Glutamatergic neuron (in vitro differentiated cells): ENCODE data around the gene VAMP5. TPM values are rescaled to one million over a fixed set of nuclear protein-coding genes. Genes with fewer than 3 reads are reported as not detected.
A peak's percentile ranks its signal among the peaks of the same experiment; 100 is the strongest.

Experiments
- DNase-seq: peaks from one replicate; pipeline ENCODE4 v3.0.0; 2022
- H3K27ac Mint-ChIP-seq: one replicate; pipeline ENCODE4 v1.8.0; 2020; ENCODE audit warnings: mild to moderate bottlenecking, mixed read lengths, inconsistent platforms; ENCODE audit not compliant: unreplicated experiment
- H3K27me3 Mint-ChIP-seq: one replicate; pipeline ENCODE4 v1.8.0; 2020; ENCODE audit warnings: mild to moderate bottlenecking, moderate library complexity, mixed read lengths, inconsistent platforms; ENCODE audit not compliant: unreplicated experiment
- H3K36me3 Mint-ChIP-seq: one replicate; pipeline ENCODE4 v1.8.0; 2020; ENCODE audit warnings: mild to moderate bottlenecking, mixed read lengths, inconsistent platforms; ENCODE audit not compliant: unreplicated experiment
- H3K4me1 Mint-ChIP-seq: one replicate; pipeline ENCODE4 v1.8.0; 2020; ENCODE audit warnings: mild to moderate bottlenecking, low read depth, mixed read lengths, inconsistent platforms; ENCODE audit not compliant: unreplicated experiment
- H3K4me3 Mint-ChIP-seq: one replicate; pipeline ENCODE4 v1.8.0; 2020; ENCODE audit warnings: mild to moderate bottlenecking, mixed read lengths, inconsistent platforms; ENCODE audit not compliant: unreplicated experiment
- H3K9me3 Mint-ChIP-seq: one replicate; pipeline ENCODE4 v1.8.0; 2020; ENCODE audit warnings: mild to moderate bottlenecking, moderate library complexity, mixed read lengths, inconsistent platforms; ENCODE audit not compliant: unreplicated experiment
- total RNA-seq: library from RNA; stranded (reverse); fragmentation: NEBNext Ultra II Directional; extraction: Animal tissue kit (Norgen Biotek cat#: 25700); gene quantifications from one replicate; pipeline ENCODE4 v1.2.1, GENCODE V29; 2021; ENCODE audit not compliant: unreplicated experiment
- TF ChIP-seq, protein P1 (sequence below): fragments of 200-600 bp; sonication (generic); IDR thresholded peaks from one replicate; pipeline ENCODE4 v1.5.0; 2021; ENCODE audit not compliant: partially characterized antibody, unreplicated experiment

VAMP5 gene
- total RNA-seq, 1 donor from 2014 or later, result 1.4 TPM

- DNase-seq, result peak; percentile 99
- H3K9me3 Mint-ChIP-seq, result peaks cover 16% of the 10 kb centered on the region
- TF ChIP-seq, protein P1, sequence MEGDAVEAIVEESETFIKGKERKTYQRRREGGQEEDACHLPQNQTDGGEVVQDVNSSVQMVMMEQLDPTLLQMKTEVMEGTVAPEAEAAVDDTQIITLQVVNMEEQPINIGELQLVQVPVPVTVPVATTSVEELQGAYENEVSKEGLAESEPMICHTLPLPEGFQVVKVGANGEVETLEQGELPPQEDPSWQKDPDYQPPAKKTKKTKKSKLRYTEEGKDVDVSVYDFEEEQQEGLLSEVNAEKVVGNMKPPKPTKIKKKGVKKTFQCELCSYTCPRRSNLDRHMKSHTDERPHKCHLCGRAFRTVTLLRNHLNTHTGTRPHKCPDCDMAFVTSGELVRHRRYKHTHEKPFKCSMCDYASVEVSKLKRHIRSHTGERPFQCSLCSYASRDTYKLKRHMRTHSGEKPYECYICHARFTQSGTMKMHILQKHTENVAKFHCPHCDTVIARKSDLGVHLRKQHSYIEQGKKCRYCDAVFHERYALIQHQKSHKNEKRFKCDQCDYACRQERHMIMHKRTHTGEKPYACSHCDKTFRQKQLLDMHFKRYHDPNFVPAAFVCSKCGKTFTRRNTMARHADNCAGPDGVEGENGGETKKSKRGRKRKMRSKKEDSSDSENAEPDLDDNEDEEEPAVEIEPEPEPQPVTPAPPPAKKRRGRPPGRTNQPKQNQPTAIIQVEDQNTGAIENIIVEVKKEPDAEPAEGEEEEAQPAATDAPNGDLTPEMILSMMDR, result peak; percentile 86
- H3K4me1 Mint-ChIP-seq, result peaks cover 34% of the 10 kb centered on the region
- H3K4me3 Mint-ChIP-seq, result peak within 1 kb of the TSS; percentile 100
- H3K27ac Mint-ChIP-seq, result peak within 1 kb of the TSS; percentile 100
- peaks cover 12% of the 10 kb centered on the region for H3K27me3 Mint-ChIP-seq
- peaks cover 5% of the 10 kb centered on the region for H3K36me3 Mint-ChIP-seq
Observed at GRCh38 chr2:85538507-85539360, 45.5 kb upstream of the VAMP5 start, which contains the start of gene MAT2A. Gene MAT2A (plus strand): TSS chr2:85539168. CDS start chr2:85539288, 120 bp downstream.

DNA sequence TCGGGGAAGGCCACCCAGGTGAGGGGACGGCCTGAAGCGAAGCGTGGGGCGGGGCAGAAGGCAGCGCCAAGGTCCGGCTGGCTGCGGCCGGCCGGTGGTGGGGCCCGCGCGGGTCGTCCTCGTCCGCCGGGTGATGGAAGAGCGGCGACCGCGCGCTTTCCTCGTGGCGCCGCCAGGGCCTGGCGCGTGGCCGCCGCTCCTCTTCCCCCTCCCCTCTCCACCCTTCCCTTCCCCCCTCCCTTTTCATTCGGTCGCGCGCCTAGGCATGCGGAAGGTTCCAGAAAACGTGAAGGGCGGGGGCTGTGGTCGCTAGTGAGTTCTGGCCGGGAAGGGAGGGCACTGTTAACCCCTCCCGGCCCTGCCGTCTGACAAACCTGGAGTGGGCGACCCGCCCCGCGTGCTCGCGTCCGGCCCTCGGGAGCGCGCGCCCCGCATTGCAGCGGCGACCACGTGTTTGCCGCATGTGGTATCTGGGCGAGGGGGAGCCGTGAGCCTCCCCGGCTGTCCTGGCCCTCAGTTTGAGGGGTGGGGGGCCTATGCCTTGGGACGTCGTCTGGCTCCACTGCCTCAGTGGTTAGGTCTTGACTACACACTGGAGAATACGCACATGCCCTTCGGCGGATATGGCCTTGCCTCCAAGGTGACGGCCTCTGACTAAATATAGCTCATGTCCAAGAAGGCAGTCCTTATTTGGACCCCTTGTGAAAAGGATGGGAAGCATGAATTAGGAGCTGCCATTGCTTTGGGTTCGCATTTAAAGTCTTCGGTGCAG is 44.7 kb upstream of the VAMP5 start:
- H3K4me3 Mint-ChIP-seq, result peak overlapping the region; percentile 100
- H3K27ac Mint-ChIP-seq, result peak overlapping the region; percentile 93
- peaks cover 41% of the 10 kb centered on the region for H3K4me1 Mint-ChIP-seq
- H3K9me3 Mint-ChIP-seq, result peaks cover 16% of the 10 kb centered on the region
- H3K36me3 Mint-ChIP-seq, result peaks cover 5% of the 10 kb centered on the region
- TF ChIP-seq, protein P1, result no peak
- peak; percentile 71 for DNase-seq
- H3K27me3 Mint-ChIP-seq, result peaks cover 12% of the 10 kb centered on the region

DNA sequence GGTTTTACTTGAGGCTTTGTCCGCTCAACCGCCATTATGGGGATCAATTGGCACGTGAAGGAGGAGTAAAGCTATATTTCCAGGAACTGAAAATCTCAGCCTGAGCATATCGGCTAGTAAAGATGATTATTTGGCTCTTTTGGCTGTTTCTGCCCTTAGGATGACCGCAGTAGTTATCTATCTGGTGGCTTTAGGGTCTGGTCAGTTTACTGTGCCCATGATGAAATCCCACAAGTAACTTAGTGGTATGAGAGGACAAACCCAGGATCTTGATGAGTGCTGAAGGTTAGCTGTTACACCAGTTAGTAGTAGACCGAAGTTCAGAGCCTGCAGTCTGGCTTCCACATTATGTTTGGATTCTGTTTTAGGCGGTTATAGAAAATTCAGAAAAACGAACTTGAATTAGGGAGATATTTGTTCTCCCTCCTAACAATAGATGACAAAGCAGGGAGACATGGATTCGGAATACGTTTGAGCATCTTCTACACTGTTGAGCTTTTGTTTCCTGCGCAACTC is 44.0 kb upstream of the VAMP5 start:
- H3K36me3 Mint-ChIP-seq, result peaks cover 5% of the 10 kb centered on the region
- TF ChIP-seq, protein P1, result no peak
- peak overlapping the region; percentile 91 for H3K27ac Mint-ChIP-seq
- peaks cover 12% of the 10 kb centered on the region for H3K27me3 Mint-ChIP-seq
- peaks cover 17% of the 10 kb centered on the region for H3K9me3 Mint-ChIP-seq
- H3K4me3 Mint-ChIP-seq, result peak overlapping the region; percentile 100
- H3K4me1 Mint-ChIP-seq, result peaks cover 41% of the 10 kb centered on the region
- no peak for DNase-seq

- TF ChIP-seq, protein P1, result no peak
- Mint-ChIP-seq H3K27me3 (peaks cover 12% of the 10 kb centered on the region), H3K4me1 (peaks cover 40% of the 10 kb centered on the region), H3K4me3 (peak overlapping the region; percentile 100), H3K27ac (peak overlapping the region; percentile 12), H3K36me3 (peaks cover 5% of the 10 kb centered on the region), H3K9me3 (peaks cover 16% of the 10 kb centered on the region)
- DNase-seq, result no peak
Observed at GRCh38 chr2:85541262-85541661, 43.0 kb upstream of the VAMP5 start.
